PFSK-1 (cell line): ENCODE measurements around the gene SIGLEC5.

ENCODE experiments used
- FOXP2 ChIP-seq: optimal IDR thresholded peaks from 2 replicates; pipeline ENCODE3; 2011; ENCODE audit warnings: borderline replicate concordance, control low read depth, inconsistent platforms; ENCODE audit not compliant: insufficient read depth; ENCODE audit errors: extremely low read length, extremely low read depth
- POLR2AphosphoS5 ChIP-seq: IDR thresholded peaks from 2 replicates; pipeline ENCODE4 v1.6.1; 2012; ENCODE audit warnings: low read depth, mild to moderate bottlenecking, control low read depth, low read length, moderate library complexity
- SIN3A ChIP-seq: IDR thresholded peaks from 2 replicates; pipeline ENCODE4 v1.6.1; 2012; ENCODE audit warnings: mild to moderate bottlenecking, low read length, moderate library complexity, borderline replicate concordance; ENCODE audit not compliant: insufficient read depth

DNA sequence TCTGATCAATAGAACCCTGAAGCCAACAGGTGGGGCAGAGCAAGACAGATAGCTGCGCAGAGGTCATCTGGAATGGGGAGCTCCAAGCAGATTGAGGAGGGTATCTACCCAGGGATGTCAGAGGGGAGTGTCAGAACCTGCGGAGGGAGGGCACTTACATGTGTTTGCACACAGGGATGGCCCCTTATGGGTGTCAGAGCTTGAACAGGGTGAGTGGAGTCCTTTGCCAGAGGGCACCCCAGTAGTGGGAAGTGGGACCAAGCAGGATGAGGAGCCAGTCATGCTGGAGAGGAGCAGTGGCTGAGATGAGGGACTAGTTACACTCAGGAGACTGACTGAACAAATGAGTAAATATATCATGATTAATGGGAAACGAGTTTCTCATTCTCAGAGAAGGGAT lies 33.4 kb upstream of the SIGLEC5 start:
- TF ChIP-seq SIN3A = no peak
- TF ChIP-seq POLR2AphosphoS5 = no peak
- no peak for TF ChIP-seq FOXP2
